WTC11 (cell line): ENCODE data around the gene KATNA1.

ENCODE experiments used
- CREM ChIP-seq: sonication (generic); formaldehyde crosslinking; IDR thresholded peaks from 2 replicates; pipeline ENCODE4 v1.8.1; 2022; ENCODE audit warnings: mild to moderate bottlenecking, missing genetic modification reagents, moderate library complexity
- ESRRA ChIP-seq: sonication (generic); formaldehyde crosslinking; IDR thresholded peaks from 2 replicates; pipeline ENCODE4 v1.8.1; 2022; ENCODE audit warnings: mild to moderate bottlenecking, missing genetic modification reagents, borderline replicate concordance
- ETV6 ChIP-seq: sonication (generic); formaldehyde crosslinking; IDR thresholded peaks from 2 replicates; pipeline ENCODE4 v1.8.1; 2022; ENCODE audit warnings: mild to moderate bottlenecking, missing genetic modification reagents
- NFYB ChIP-seq: sonication (generic); formaldehyde crosslinking; conservative IDR thresholded peaks from 2 replicates; pipeline ENCODE4 v1.8.0; 2022; ENCODE audit warnings: low read depth, missing genetic modification reagents
- SP1 ChIP-seq: sonication (generic); formaldehyde crosslinking; conservative IDR thresholded peaks from 2 replicates; pipeline ENCODE4 v1.8.1; 2022; ENCODE audit warnings: missing genetic modification reagents
- TF ChIP-seq, protein P1 (sequence below): sonication (generic); formaldehyde crosslinking; conservative IDR thresholded peaks from 2 replicates; pipeline ENCODE4 v1.8.1; 2022; ENCODE audit warnings: mild to moderate bottlenecking, missing genetic modification reagents
- TF ChIP-seq, protein P2 (sequence below): fragments of 200-600 bp; IDR thresholded peaks from 2 replicates; pipeline ENCODE4 v1.8.0; 2022; ENCODE audit warnings: antibody characterized with exemption
- TF ChIP-seq, protein P3 (sequence below): sonication (generic); formaldehyde crosslinking; IDR thresholded peaks from 2 replicates; pipeline ENCODE4 v1.8.1; 2022; ENCODE audit warnings: missing genetic modification reagents, borderline replicate concordance
- TF ChIP-seq, protein P4 (sequence below): sonication (generic); formaldehyde crosslinking; IDR thresholded peaks from 2 replicates; pipeline ENCODE4 v1.8.0; 2023; ENCODE audit warnings: mild to moderate bottlenecking, missing genetic modification reagents
- TF ChIP-seq, protein P5 (sequence below): sonication (generic); formaldehyde crosslinking; IDR thresholded peaks from 2 replicates; pipeline ENCODE4 v1.8.0; 2022; ENCODE audit warnings: mild to moderate bottlenecking, missing genetic modification reagents
- TF ChIP-seq, protein P6 (sequence below): sonication (generic); formaldehyde crosslinking; IDR thresholded peaks from 2 replicates; pipeline ENCODE4 v1.8.0; 2022; ENCODE audit warnings: mild to moderate bottlenecking, missing genetic modification reagents

DNA sequence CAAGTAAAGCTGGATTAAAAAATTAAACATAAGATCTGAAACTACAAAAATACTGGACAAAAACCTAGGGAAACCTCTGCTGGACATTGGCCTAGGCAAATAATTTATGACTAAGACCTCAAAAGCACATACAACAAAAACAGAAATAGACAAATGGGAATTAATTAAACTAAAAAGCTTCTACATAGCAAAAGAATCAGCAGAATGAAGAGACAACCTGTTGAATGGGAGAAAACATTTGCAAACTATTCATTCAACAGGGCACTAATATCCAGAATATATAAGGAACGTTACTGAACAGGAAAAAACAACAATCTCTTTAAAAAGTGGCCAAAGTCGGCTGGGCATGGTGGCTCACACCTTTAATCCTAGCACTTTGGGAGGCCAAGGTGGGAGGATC lies 89.1 kb downstream of the KATNA1 start:
- TF ChIP-seq, protein P1, sequence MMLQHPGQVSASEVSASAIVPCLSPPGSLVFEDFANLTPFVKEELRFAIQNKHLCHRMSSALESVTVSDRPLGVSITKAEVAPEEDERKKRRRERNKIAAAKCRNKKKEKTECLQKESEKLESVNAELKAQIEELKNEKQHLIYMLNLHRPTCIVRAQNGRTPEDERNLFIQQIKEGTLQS (CRISPR knock-in tag) = no peak
- TF ChIP-seq CREM = no peak
- TF ChIP-seq NFYB (CRISPR knock-in tag) = no peak
- TF ChIP-seq, protein P2, sequence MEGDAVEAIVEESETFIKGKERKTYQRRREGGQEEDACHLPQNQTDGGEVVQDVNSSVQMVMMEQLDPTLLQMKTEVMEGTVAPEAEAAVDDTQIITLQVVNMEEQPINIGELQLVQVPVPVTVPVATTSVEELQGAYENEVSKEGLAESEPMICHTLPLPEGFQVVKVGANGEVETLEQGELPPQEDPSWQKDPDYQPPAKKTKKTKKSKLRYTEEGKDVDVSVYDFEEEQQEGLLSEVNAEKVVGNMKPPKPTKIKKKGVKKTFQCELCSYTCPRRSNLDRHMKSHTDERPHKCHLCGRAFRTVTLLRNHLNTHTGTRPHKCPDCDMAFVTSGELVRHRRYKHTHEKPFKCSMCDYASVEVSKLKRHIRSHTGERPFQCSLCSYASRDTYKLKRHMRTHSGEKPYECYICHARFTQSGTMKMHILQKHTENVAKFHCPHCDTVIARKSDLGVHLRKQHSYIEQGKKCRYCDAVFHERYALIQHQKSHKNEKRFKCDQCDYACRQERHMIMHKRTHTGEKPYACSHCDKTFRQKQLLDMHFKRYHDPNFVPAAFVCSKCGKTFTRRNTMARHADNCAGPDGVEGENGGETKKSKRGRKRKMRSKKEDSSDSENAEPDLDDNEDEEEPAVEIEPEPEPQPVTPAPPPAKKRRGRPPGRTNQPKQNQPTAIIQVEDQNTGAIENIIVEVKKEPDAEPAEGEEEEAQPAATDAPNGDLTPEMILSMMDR = no peak
- TF ChIP-seq, protein P3, sequence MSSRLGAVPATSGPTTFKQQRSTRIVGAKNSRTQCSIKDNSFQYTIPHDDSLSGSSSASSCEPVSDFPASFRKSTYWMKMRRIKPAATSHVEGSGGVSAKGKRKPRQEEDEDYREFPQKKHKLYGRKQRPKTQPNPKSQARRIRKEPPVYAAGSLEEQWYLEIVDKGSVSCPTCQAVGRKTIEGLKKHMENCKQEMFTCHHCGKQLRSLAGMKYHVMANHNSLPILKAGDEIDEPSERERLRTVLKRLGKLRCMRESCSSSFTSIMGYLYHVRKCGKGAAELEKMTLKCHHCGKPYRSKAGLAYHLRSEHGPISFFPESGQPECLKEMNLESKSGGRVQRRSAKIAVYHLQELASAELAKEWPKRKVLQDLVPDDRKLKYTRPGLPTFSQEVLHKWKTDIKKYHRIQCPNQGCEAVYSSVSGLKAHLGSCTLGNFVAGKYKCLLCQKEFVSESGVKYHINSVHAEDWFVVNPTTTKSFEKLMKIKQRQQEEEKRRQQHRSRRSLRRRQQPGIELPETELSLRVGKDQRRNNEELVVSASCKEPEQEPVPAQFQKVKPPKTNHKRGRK = no peak
- no peak for TF ChIP-seq SP1 (CRISPR knock-in tag)
- TF ChIP-seq, protein P4, sequence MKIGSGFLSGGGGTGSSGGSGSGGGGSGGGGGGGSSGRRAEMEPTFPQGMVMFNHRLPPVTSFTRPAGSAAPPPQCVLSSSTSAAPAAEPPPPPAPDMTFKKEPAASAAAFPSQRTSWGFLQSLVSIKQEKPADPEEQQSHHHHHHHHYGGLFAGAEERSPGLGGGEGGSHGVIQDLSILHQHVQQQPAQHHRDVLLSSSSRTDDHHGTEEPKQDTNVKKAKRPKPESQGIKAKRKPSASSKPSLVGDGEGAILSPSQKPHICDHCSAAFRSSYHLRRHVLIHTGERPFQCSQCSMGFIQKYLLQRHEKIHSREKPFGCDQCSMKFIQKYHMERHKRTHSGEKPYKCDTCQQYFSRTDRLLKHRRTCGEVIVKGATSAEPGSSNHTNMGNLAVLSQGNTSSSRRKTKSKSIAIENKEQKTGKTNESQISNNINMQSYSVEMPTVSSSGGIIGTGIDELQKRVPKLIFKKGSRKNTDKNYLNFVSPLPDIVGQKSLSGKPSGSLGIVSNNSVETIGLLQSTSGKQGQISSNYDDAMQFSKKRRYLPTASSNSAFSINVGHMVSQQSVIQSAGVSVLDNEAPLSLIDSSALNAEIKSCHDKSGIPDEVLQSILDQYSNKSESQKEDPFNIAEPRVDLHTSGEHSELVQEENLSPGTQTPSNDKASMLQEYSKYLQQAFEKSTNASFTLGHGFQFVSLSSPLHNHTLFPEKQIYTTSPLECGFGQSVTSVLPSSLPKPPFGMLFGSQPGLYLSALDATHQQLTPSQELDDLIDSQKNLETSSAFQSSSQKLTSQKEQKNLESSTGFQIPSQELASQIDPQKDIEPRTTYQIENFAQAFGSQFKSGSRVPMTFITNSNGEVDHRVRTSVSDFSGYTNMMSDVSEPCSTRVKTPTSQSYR (CRISPR knock-in tag) = no peak
- TF ChIP-seq ETV6 = no peak
- TF ChIP-seq, protein P5, sequence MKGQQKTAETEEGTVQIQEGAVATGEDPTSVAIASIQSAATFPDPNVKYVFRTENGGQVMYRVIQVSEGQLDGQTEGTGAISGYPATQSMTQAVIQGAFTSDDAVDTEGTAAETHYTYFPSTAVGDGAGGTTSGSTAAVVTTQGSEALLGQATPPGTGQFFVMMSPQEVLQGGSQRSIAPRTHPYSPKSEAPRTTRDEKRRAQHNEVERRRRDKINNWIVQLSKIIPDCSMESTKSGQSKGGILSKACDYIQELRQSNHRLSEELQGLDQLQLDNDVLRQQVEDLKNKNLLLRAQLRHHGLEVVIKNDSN (CRISPR knock-in tag) = no peak
- TF ChIP-seq, protein P6, sequence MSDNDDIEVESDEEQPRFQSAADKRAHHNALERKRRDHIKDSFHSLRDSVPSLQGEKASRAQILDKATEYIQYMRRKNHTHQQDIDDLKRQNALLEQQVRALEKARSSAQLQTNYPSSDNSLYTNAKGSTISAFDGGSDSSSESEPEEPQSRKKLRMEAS (CRISPR knock-in tag) = no peak
- no peak for TF ChIP-seq ESRRA (CRISPR knock-in tag)
